OCI-M1 (cell line): Measurements from ENCODE around the gene HAVCR2.
A peak's percentile ranks its signal among the peaks of the same experiment; 100 is the strongest.

Source experiments
- DNase-seq: peaks from one replicate; lab custom pipeline; 2025; lab: John Stamatoyannopoulos, UW

Gene HAVCR2

DNA sequence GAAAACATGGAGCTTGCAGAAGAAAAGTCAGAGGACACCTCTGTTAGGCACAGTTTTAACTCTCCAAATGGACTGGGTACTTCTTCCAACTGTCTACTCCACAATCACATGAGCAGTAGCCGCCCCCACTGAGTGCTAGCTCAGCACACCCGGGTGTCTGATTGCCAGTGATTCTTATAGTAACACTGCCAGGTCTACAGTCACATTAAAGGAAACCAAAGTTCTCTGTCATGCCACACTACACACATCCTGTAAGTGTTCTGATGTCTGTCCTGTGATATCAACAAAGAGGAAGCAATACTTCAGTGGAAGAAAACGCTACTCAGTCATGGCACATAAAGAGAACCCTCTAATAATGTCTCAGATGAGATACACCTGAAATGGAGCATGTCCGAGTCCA, at the start of gene HAVCR2:
Gene HAVCR2, minus strand, starts transcription at position 69 of the 400 bp plus-strand sequence. Its CDS starts 61 bp downstream, at position 8.
- peak; percentile 30 for DNase-seq

DNA sequence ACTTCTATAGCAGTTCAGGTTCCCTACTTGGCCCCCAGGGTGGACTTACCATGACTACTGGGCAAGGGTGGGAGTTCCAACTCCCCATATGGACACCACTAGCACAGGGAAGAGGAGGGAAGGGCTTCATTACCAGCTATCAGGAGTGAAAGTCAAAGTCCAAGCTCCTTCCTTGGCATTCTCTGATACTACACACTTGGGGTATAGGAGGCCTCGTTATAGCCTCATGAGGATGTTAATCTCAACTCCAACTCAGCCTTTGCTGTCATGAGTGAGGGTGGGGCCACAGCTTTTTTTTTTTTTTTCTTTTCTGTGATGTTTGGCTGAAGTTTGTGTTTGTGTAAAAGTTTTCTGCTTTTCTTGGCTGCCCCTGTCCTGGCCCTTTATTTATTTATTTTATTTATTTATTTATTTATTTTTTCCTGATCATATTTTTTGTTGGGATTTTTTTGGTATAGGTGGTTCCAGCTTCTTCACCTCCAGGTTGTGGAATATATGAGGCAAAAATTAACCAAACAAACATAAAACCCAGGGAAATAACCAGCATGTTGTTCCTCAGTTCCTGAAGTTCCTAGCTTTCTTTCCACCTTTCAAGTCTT, 48.5 kb upstream of the HAVCR2 start:
- DNase-seq, result no peak

DNA sequence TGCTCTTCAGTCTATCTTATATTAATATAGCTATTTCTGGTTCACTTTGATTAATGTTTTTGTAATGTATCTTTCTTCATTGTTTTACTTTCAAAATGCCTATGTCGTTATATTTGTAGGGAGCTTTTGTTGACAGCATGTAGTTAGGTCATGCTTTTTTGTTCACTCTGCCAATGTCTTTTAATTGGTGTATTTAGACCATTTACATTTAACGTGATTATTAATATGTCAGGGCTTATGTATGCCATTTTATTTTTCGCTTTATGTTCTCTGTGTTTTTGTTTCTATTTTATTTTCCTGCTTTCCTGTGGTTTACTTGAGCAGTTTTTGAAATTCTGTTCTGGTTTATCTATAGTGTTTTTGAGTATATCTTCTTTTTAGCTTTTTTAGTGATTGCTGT, 46.5 kb upstream of the HAVCR2 start:
- no peak for DNase-seq

DNA sequence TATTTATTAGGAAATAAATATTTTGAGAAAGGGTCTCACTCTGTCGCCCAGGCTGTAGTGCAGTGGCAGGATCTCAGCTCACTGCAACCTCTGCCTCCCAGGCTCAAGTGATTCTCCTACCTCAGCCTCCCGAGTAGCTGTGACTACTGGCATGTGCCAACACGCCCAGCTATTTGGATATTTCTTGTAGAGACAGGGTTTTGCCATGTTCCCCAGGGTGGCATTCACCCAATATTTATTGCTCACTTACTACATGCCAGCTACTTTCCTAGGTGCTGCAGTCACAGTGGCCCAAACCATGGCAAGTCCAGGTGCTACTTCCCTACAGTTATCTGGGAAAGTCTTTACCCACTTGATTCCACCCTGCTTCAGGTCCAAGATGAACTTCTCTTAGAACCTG, 42.2 kb upstream of the HAVCR2 start:
- no peak for DNase-seq

DNA sequence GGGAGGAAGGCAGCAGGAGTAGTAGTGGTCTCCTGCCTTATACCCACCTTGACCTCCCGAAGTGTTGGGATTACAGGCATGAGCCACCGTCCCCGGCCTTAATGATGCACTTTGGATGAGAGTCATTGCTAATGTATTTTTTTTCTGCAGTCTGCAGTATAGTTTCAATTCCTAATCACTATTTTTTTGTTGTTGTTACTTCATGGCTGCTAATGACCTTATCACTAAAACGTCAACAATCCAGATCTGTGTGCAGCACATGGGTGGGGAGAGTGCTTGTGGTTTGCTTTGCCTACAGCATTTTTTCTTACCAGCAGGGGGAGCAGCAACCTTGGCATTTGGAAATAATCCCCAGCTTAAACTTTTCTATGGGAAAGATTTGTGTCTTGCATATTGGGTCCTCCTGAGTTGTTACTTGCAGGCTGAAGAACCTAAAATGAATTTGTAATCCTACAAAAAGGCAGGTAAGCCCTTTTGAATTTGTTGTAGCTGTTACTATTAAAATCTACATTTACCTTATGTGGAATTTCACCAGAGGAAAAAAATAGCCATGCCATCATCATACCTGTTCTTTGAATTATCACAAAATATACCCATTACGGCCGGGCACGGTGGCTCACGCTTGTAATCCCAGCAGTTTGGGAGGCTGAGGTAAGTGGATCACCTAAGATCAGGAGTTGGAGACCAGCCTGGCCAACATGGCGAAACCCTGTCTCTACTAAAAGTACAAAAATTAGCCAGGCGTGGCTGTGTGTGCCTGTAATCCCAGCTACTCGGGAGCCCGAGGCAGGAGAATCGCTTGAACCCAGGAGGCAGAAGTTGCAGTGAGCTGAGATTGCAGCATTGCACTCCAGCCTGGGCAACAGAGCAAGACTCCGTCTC, 40.1 kb upstream of the HAVCR2 start:
- DNase-seq, result peak; percentile 86

DNA sequence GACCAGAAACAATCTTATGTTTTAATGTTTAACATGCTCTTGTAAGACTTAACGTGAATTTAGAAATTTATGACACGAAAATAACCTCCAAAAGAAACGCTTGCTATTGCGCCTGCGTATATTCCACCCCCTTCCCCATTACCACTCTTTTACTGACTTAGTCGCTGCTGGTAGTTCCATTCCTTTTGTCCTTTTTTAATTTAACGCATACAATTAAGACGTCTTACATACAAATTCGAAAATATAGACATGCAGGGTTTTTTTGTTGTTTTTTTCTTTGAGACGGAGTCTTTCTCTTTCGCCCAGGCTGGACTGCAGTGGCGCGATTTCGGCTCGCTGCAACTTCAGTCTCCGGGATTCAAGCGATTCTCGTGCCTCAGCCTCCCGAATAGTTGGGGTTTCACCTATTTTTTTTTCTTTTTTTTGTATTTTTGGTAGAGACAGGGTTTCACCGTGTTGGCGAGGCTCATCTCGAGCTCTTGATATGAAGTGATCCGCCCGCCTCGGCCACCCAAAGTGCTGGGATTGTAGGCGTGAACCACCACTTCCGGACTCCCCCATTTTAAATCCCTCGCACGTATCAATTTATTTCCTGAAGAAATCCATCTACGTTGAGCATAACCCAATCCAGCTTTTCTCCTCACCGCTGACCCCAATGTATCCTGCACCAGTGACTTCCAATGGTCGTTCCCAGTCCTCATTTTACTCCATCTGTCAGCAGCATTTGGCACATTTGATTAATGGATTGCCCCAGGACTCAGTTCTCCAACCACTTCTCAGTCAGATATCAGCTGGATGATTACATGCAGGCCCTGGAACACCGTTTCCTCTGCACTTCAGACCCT, 34.5 kb upstream of the HAVCR2 start:
- peak; percentile 79 for DNase-seq

DNA sequence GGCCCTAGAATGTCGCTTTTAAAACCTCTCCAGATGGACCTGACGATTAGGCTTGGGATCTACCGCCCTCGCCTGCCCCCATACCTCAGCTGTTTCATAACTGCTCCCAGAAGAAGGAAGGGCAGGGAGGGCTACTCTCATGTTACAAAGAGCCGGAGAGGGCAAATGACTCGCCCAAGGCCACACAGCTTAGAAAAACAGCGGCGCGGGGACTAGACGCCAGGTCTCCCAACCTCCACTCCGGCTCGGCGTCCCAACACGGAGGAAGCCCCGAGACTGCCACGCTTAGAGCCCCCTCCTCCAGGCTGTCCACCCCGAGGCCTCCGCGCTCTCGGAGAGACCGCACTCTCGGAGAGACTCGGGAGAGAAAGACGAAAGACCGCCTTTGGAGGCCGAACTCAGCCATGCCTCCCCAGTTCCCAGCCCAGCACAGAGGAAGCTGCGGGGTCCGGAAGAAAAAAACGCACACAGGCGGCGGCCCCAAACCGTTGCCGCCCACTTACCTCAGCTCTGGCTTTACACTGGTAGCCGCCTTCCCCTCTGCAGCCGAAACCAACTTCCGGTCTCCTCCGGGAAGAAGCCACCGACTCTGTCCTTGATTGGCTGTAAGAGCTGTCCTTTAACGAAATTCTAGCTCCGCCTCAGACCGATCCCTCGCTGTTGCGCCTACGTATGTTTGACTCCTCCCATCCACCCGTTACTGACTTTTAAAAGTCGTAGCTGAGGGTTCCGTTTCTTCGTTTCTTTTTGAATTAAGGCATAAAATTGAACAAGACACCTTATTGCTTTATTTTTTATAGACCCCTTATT, 33.7 kb upstream of the HAVCR2 start, which contains the start of gene MED7:
Gene MED7, minus strand, starts transcription at position 549 of the 810 bp plus-strand sequence. CDS start 3,434 bp downstream, outside the sequence.
- DNase-seq, result peak; percentile 98

DNA sequence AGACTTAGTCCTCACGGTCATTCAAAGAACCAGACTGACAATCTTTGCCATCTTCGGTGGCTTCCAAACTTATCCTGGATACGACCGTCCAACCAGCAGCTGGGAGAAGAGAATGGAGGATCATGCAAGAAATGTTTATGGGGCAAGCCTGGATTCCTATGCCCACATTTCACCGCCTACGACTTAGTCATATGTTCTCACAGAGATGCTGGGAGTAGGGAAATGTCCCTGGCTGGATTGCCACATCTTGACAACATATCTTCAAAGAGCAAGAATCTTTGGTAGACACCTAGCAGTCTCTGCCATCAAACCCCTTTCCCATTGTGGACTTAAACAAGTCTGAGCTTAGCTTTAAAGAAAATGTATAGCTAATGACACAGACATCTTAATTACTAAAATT, 28.8 kb upstream of the HAVCR2 start:
- DNase-seq, result no peak

DNA sequence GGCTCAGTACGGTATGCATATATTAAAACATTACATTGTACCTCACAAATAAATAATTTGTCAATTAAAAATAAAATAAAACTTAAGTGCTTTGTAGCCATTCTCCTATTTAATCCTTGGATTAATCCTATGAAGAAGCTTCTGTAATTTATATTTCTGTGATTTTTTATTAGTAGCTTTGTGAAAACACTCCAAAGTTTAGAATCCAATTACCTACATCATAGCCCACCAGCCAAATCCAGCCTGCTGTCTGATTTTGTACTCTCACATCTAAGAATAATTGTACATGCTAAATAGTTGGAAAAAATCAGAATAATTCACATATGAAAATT, 23.4 kb upstream of the HAVCR2 start:
- no peak for DNase-seq

DNA sequence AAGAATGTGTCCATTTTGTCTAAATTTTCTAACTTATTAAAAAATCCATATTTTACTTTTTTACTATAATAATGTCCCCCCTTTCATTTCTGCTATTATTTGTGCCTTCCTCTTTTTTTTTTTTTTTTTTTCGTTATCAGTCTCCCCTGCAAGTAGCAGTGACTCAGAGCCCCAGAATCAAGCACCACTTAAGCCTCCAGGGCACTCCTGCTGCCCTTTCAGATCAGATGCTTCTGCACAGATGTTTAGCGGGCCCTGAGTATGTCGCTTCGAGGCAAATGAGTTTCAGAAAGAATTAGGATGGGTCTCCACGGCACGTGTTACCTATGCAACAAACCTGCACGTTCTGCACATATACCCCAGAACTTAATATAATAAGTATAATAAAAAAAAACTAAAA, 22.1 kb upstream of the HAVCR2 start:
- peak; percentile 65 for DNase-seq

DNA sequence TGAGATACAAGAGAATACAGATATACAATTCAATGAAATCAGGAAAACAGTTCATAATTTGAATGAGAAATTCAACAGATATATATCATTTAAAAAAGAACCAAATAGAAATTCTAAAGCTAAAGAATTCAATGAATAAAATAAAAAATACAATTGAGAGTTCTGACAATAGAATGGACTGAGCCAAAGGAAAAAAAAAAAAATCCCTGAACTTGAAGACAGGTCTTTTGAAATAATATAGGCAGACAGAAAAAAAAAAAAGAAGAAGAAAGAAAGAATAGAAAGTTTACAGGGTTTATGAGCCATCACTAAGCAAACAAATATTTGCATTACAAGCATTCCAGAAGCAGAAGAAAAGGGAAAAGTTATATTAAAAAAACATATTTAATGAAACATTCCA, 12.9 kb upstream of the HAVCR2 start:
- no peak for DNase-seq

DNA sequence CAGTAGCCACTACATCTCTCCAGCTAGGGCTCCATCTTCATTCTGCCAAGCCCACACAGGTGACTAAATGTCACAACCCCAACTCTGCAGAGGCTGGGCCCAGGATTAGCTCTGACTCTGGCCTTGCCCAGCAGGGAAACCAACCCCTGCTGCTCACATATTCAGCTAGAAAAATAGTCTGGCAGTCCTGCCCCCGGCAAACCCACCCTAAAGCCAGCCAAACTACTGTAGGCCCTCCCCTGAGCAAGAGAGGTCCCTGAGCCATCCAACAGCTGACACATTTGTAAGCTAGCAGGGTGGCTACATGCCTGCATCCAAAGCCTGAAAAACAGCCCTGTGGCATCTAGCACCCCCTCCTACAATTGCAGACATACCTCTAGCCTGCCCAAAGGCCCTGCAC, 11.3 kb upstream of the HAVCR2 start:
- no peak for DNase-seq

DNA sequence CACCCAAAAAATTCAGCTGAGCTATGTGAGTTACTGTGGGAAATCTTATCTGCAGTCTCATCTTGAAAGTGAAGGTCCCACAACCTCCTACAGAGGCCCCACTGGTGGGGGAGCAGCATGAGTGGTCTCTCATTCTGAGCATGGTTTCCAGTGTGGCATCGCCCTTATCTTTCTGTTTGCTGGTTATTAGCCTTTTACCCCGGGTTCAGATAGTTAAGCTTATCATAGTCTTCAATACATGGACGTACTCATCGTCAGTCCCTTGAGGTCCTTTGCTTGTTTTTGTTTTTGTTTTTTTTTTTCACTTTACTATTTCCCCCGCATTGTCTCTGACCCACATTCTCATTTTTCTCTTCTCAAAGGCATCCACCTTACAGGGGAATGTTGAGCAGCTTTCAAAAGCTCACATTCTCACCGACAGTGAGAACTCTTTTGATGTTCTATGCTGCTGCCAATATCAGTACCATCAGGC, 7.7 kb upstream of the HAVCR2 start:
- no peak for DNase-seq

DNA sequence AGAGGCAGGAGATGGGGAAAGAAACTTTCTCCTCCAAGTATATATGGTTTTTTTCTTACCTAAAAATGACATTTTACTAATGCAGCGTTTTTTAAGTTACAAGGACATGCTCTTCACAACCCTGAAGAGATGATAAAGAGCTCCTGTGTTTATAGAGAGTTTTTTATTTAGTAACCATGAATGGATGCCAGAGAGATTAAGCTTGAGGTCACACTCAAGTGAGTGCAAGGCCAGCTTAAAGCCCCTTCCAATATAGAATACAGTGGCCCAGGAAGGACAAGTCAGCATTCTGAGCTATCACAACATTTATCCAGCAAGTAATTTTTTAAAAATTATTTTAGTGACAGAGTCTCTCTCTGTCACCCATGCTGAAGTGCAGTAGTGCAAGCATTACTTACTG, 6.7 kb upstream of the HAVCR2 start:
- no peak for DNase-seq

DNA sequence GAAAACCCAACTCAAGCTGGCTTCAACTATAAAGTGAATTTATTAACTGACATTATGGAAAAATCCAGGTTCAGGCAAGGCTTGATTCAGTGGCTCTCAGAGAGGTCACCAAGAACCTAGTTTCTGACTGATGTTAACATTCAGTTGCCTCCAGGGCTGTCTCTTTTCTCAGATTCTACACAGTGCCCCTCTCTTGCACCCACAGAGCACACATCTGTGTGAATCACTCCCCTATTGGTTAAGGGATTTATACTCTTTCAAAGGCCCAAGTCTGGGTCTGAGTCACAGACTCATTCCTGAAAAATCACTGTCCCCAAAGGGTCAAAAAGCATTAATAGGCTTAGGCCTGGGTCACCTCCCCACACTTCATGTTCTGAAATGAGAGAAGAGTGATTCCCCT, 6.2 kb upstream of the HAVCR2 start:
- no peak for DNase-seq

DNA sequence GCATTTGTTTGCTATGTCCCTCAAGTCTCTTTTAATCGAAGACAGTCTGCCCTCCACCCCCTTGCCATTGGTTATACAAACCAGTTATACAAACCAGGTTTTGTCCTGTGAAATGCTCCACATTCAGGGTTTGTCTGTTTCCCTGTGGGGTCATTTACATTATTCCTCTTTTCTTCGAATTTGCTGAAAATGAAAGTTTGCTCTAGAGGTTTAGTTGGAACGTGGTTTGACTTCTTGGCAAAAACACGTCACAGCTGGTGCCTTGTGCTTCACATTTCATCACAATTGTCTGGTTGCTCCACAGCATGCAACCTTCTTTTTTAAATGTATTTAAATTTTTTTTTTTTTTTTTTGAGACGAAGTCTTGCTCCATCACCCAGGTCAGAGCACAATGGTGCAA, 4.2 kb upstream of the HAVCR2 start:
- no peak for DNase-seq

DNA sequence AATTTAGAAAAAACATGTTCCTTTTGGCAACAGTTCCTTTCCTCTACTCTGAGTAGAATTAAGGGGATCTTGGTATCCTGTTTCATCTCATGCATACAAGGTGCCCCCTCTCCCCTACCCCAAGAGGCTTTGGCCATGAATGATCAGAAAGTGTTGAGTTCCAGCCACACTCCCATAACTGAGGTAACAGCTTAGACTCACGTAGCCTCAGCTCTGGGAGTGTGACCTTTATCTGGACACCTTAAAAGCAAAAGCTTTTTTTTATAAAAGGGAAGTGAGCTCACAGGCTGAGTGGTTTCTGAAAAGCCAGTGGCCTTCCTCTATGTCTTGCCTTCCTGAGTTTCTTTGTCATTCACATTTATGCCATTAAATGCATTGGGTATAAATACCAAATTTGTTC, 900 bp upstream of the HAVCR2 start:
- peak; percentile 68 for DNase-seq

DNA sequence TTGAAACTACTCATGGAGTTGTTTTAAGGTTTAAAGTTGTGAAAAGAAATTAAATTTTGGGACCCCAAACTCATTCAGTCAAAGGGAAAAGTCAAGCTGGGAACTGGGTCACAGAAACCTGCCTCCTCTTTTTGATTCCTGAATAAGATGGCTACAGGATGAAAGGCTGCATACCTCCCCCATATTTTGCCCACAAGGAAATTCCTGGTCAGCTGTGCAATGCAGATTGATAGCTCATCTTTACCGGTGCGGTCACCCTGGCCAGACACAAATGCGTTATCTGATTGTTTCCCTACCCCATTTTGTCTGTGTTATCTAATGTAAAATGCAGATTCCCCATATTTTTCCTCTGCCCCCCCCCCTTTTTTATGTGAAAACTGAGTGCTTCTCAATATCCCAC, 1.3 kb downstream of the HAVCR2 start:
- peak; percentile 35 for DNase-seq

DNA sequence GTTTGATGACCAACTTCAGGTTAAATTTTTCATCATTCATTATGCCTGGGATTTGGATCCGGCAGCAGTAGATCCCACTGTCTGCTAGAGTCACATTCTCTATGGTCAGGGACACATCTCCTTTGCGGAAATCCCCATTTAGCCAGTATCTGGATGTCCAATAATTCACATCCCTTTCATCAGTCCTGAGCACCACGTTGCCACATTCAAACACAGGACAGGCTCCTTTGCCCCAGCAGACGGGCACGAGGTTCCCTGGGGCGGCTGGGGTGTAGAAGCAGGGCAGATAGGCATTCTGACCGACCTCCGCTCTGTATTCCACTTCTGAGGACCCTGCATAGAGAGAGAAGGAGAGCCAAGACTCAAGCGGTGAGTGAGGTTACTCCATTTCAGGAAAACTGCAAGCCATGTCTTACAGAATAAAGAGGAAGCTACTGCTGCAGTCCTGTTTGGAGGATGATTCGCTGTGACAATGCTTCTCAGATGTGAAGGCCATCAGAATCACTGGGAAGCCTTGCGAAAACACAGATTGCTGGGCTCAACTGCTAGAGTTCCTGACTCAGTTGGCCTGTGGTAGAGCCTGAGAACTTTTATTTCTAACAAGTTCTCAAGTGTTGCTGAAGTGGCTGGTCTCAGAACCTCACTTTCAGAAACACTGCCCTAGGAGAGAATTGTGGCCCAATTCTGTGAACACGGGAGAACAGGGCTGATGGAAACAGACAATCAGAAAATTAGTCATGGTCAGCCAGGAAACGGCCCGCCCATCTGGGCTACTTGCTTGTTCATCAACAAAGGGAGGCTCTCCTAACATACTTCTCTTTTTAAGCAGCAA, 2.0 kb downstream of the HAVCR2 start:
- DNase-seq, result peak; percentile 45

DNA sequence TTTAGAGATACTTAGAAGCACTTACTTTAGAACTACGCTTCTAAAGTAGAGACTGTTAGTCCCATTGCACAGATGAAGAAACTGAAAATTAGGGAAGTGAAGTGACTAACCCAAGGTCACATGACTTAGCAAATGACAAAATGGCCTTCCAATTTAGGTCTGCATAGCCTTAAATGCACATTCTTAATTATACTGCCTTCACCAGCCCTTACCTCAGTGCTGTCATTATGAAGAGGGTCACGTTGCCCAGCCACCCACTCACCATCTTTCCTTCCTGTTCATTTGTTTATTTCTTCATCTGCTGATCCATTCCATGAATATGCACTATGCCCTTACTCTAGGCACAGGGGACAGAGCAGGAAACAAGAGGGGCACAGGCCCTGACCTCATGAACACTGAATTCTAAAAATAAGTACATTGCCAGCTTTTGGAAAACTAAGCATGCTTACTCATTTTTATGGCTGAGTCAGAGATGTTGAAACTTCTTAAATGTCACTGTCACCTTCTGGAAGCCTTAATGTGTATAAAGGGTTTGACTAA, 8.6 kb downstream of the HAVCR2 start:
- peak; percentile 18 for DNase-seq
